Hepatocyte (in vitro differentiated cells): ENCODE results near the gene BIRC7.

Source experiments
- CTCF ChIP-seq: fragments of 200-600 bp; sonication (generic); IDR thresholded peaks from 2 replicates; pipeline ENCODE4 v1.5.1; 2016; ENCODE audit warnings: antibody characterized with exemption, mild to moderate bottlenecking; ENCODE audit not compliant: poor library complexity
- EZH2 ChIP-seq: fragments of 200-600 bp; sonication (generic); IDR thresholded peaks from 2 replicates; pipeline ENCODE4 v1.6.1; 2016; ENCODE audit warnings: antibody characterized with exemption, mild to moderate bottlenecking, borderline replicate concordance
- EZH2phosphoT487 ChIP-seq: fragments of 200-600 bp; sonication (generic); IDR thresholded peaks from one replicate; pipeline ENCODE4 v1.6.1; 2018; ENCODE audit warnings: antibody characterized with exemption, mild to moderate bottlenecking, low read depth, moderate library complexity; ENCODE audit not compliant: unreplicated experiment, severe bottlenecking

- no peak for TF ChIP-seq CTCF
- no peak for TF ChIP-seq EZH2
- no peak for TF ChIP-seq EZH2phosphoT487
Observed at GRCh38 chr20:63242736-63243135, 7.0 kb downstream of the BIRC7 start.
